Panc1 (cell line): ENCODE data around the gene SHC4. TPM values are rescaled to one million over a fixed set of nuclear protein-coding genes. Genes with fewer than 3 reads are reported as not detected.

Source experiments
- ATAC-seq: fragments of 200-7000 bp; cut with Tn5 transposase; 2 replicates; pipeline ENCODE4 v1.9.1; 2020; ENCODE audit warnings: mild to moderate bottlenecking, moderate library complexity
- BruUV-seq: library from RNA; stranded (reverse); fragments of 400-500 nt; replicated peaks from 2 replicates; lab custom pipeline; 2021; lab: Mats Ljungman, UMichigan
- CTCF ChIA-PET: fragments of 300-600 bp; sonication (Branson Sonifier 250); formaldehyde crosslinking; loops from one replicate; lab custom pipeline; 2022; ENCODE audit warnings: antibody characterized with exemption; lab: Charles Lee
- POLR2A ChIA-PET: fragments of 300-600 bp; sonication (Branson Sonifier 250); formaldehyde crosslinking; loops from one replicate; lab custom pipeline; 2022; ENCODE audit warnings: antibody characterized with exemption; lab: Charles Lee
- DNase-seq: peaks from one replicate; pipeline ENCODE4 v3.0.0-alpha.2; 2010; ENCODE audit warnings: low read depth, low spot score
- H3K27ac ChIP-seq: 2 replicates; pipeline ENCODE4 v1.5.1; 2011; ENCODE audit warnings: mild to moderate bottlenecking, low read length, inconsistent platforms
- H3K27me3 ChIP-seq: fragments of 200-500 bp; sonication (Bioruptor generic); 2 replicates; pipeline ENCODE4 v1.6.0; 2014; ENCODE audit warnings: low read length, inconsistent platforms; ENCODE audit not compliant: control insufficient read depth, insufficient read depth
- H3K36me3 ChIP-seq: fragments of 200-500 bp; sonication (Bioruptor generic); 2 replicates; pipeline ENCODE4 v1.5.1; 2014; ENCODE audit warnings: inconsistent platforms, mild to moderate bottlenecking, low read length, moderate library complexity; ENCODE audit not compliant: control insufficient read depth, insufficient read depth
- H3K4me1 ChIP-seq: 2 replicates; pipeline ENCODE4 v1.5.1; 2011; ENCODE audit warnings: inconsistent platforms, mild to moderate bottlenecking, low read length, moderate library complexity; ENCODE audit not compliant: control insufficient read depth, insufficient read depth
- H3K4me3 ChIP-seq, 2 experiments: 2 replicates each; pipeline ENCODE4 v1.5.1; 2011 to 2012; ENCODE audit warnings: low read depth in 2 of 2, low read length in 2 of 2, mild to moderate bottlenecking in 2 of 2, inconsistent platforms in 1 of 2, moderate library complexity in 1 of 2
- H3K9me3 ChIP-seq: fragments of 200-500 bp; sonication (Bioruptor generic); 2 replicates; pipeline ENCODE4 v1.5.1; 2014; ENCODE audit warnings: low read depth, mild to moderate bottlenecking, inconsistent platforms, low read length, moderate library complexity; ENCODE audit not compliant: control insufficient read depth, insufficient read depth
- POLR2AphosphoS5 ChIP-seq: IDR thresholded peaks from 2 replicates; pipeline ENCODE4 v1.6.1; 2012; ENCODE audit warnings: mild to moderate bottlenecking, low read depth, low read length, moderate library complexity
- SIN3A ChIP-seq: IDR thresholded peaks from 2 replicates; pipeline ENCODE4 v1.6.1; 2012; ENCODE audit warnings: low read depth, mild to moderate bottlenecking, low read length, moderate library complexity, borderline replicate concordance; ENCODE audit not compliant: insufficient read depth
- TCF7L2 ChIP-seq: IDR thresholded peaks from 2 replicates; pipeline ENCODE4 v1.6.1; 2011; ENCODE audit warnings: mild to moderate bottlenecking, low read depth, low read length, inconsistent platforms
- in situ Hi-C: cut with HindIII; loops from 2 replicates; pipeline ENCODE4 v1.10.0; 2016; ENCODE audit warnings: low sequenced_read_pairs, low pct_unique_long_range_greater_than_20kb
- intact Hi-C: fragments of 100-400 bp; cut with micrococcal nuclease; formaldehyde crosslinking; loops from one replicate; pipeline ENCODE4 v1.10.0; 2022; ENCODE audit not compliant: unreplicated experiment
- total RNA-seq: library from RNA; stranded (reverse); gene quantifications from one replicate; pipeline ENCODE4 v1.2.1, GENCODE V29; 2021; ENCODE audit not compliant: unreplicated experiment
- TF ChIP-seq, protein P1 (sequence below), 2 experiments: IDR thresholded peaks; 2 replicates each; pipeline ENCODE4 v1.6.1; 2011 to 2012; ENCODE audit warnings: low read depth in 2 of 2, control low read depth in 1 of 2, low read length in 1 of 2, mild to moderate bottlenecking in 1 of 2, moderate library complexity in 1 of 2; ENCODE audit not compliant: insufficient read depth in 1 of 2
- TF ChIP-seq, protein P2 (sequence below): fragments of 450-650 bp; IDR thresholded peaks from 2 replicates; pipeline ENCODE4 v1.5.1; 2017; ENCODE audit warnings: mild to moderate bottlenecking

Gene SHC4
- total RNA-seq, 1 experiment from 2014 or later = 0.10 TPM

GRCh38 chr15:48832648-48833047 lies 131.1 kb downstream of the SHC4 start:
- H3K4me1 ChIP-seq = no peaks in the 10 kb centered on the region
- no peak overlapping the region for H3K4me3 ChIP-seq
- ChIA-PET POLR2A (no interaction called here), CTCF (no interaction called here)
- no peaks in the 10 kb centered on the region; the same call in 1 of the 2 replicates for H3K27me3 ChIP-seq
- no peak overlapping the region for H3K27ac ChIP-seq
- in situ Hi-C loops (no loop called here), intact Hi-C loops (no loop called here)
- H3K9me3 ChIP-seq = no peaks in the 10 kb centered on the region
- TF ChIP-seq, protein P1, sequence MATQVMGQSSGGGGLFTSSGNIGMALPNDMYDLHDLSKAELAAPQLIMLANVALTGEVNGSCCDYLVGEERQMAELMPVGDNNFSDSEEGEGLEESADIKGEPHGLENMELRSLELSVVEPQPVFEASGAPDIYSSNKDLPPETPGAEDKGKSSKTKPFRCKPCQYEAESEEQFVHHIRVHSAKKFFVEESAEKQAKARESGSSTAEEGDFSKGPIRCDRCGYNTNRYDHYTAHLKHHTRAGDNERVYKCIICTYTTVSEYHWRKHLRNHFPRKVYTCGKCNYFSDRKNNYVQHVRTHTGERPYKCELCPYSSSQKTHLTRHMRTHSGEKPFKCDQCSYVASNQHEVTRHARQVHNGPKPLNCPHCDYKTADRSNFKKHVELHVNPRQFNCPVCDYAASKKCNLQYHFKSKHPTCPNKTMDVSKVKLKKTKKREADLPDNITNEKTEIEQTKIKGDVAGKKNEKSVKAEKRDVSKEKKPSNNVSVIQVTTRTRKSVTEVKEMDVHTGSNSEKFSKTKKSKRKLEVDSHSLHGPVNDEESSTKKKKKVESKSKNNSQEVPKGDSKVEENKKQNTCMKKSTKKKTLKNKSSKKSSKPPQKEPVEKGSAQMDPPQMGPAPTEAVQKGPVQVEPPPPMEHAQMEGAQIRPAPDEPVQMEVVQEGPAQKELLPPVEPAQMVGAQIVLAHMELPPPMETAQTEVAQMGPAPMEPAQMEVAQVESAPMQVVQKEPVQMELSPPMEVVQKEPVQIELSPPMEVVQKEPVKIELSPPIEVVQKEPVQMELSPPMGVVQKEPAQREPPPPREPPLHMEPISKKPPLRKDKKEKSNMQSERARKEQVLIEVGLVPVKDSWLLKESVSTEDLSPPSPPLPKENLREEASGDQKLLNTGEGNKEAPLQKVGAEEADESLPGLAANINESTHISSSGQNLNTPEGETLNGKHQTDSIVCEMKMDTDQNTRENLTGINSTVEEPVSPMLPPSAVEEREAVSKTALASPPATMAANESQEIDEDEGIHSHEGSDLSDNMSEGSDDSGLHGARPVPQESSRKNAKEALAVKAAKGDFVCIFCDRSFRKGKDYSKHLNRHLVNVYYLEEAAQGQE (IDR thresholded peaks at IDR 0.05; ENCODE audit: insufficient read depth in 1 of 2, low read depth in 2 of 2, low read length in 1 of 2) = no peak
- no peak for TF ChIP-seq SIN3A
- no peak for TF ChIP-seq POLR2AphosphoS5
- BruUV-seq = no TSS peak
- ATAC-seq = no peak
- DNase-seq = no peak
- no peaks in the 10 kb centered on the region for H3K36me3 ChIP-seq

- intact Hi-C loops (no loop called here), in situ Hi-C loops (no loop called here)
- H3K36me3 ChIP-seq = no peaks in the 10 kb centered on the region
- no peak overlapping the region for H3K27ac ChIP-seq
- H3K27me3 ChIP-seq = no peaks in the 10 kb centered on the region
- no TSS peak for BruUV-seq
- ChIA-PET CTCF (no interaction called here), POLR2A (no interaction called here)
- no peaks in the 10 kb centered on the region for H3K4me1 ChIP-seq
- H3K4me3 ChIP-seq = no peak overlapping the region
- ATAC-seq (no peak), DNase-seq (no peak)
- no peaks in the 10 kb centered on the region for H3K9me3 ChIP-seq
- TF ChIP-seq, protein P1 (IDR thresholded peaks at IDR 0.05; ENCODE audit: insufficient read depth in 1 of 2, low read depth in 2 of 2, low read length in 1 of 2) = no peak
- no peak for TF ChIP-seq SIN3A
- no peak for TF ChIP-seq POLR2AphosphoS5
- TF ChIP-seq, protein P2, sequence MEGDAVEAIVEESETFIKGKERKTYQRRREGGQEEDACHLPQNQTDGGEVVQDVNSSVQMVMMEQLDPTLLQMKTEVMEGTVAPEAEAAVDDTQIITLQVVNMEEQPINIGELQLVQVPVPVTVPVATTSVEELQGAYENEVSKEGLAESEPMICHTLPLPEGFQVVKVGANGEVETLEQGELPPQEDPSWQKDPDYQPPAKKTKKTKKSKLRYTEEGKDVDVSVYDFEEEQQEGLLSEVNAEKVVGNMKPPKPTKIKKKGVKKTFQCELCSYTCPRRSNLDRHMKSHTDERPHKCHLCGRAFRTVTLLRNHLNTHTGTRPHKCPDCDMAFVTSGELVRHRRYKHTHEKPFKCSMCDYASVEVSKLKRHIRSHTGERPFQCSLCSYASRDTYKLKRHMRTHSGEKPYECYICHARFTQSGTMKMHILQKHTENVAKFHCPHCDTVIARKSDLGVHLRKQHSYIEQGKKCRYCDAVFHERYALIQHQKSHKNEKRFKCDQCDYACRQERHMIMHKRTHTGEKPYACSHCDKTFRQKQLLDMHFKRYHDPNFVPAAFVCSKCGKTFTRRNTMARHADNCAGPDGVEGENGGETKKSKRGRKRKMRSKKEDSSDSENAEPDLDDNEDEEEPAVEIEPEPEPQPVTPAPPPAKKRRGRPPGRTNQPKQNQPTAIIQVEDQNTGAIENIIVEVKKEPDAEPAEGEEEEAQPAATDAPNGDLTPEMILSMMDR = no peak
- TF ChIP-seq TCF7L2 = no peak
These were observed 134.8 kb downstream of the SHC4 start for GRCh38 chr15:48828906-48829305.
